Colonic mucosa (tissue), 4 donors: ENCODE measurements around the gene GPR139. TPM values are rescaled to one million over a fixed set of nuclear protein-coding genes. Genes with fewer than 3 reads are reported as not detected.

Source experiments
- DNase-seq: peaks from one replicate; pipeline ENCODE4 v3.0.0-alpha.2; 2020
- H3K27ac ChIP-seq: fragments of 200-600 bp; one replicate; pipeline ENCODE4 v1.8.0; 2021
- H3K27me3 ChIP-seq: fragments of 200-600 bp; one replicate; pipeline ENCODE4 v1.8.0; 2021
- H3K36me3 ChIP-seq: fragments of 200-600 bp; one replicate; pipeline ENCODE4 v1.8.0; 2021
- H3K4me1 ChIP-seq: fragments of 200-600 bp; one replicate; pipeline ENCODE4 v1.8.0; 2021; ENCODE audit warnings: mild to moderate bottlenecking
- H3K4me3 ChIP-seq: fragments of 200-600 bp; one replicate; pipeline ENCODE4 v1.8.0; 2021
- H3K9ac ChIP-seq, 2 donors: one replicate each; pipeline ENCODE4 v1.7.0; 2013; ENCODE audit warnings: control low read depth in 2 of 2, low read depth in 2 of 2, low read length in 2 of 2
- H3K9me3 ChIP-seq: fragments of 200-600 bp; one replicate; pipeline ENCODE4 v1.8.0; 2021
- intact Hi-C: fragments of 100-400 bp; cut with DNase I; formaldehyde crosslinking; loops from one replicate; pipeline ENCODE4 v1.14.1; 2022
- total RNA-seq, 2 donors: library from RNA; stranded (reverse); fragmentation: NEBNext Ultra II Directional in 1 of 2; extraction: Animal tissue kit (Norgen Biotek cat#: 25700) in 1 of 2; gene quantifications; one replicate each; pipeline ENCODE4 v1.2.1, GENCODE V29; 2021
- TF ChIP-seq, protein P1 (sequence below): fragments of 200-600 bp; IDR thresholded peaks from one replicate; pipeline ENCODE4 v1.8.0; 2022; ENCODE audit warnings: antibody characterized with exemption, mild to moderate bottlenecking
- donor health status: healthy.
- donor health status: DM: no; HTN: no; CAD: no.
- donor health status: DM: no; HTN: no; CAD: no.

The GPR139 gene
- total RNA-seq = not detected

- TF ChIP-seq, protein P1, sequence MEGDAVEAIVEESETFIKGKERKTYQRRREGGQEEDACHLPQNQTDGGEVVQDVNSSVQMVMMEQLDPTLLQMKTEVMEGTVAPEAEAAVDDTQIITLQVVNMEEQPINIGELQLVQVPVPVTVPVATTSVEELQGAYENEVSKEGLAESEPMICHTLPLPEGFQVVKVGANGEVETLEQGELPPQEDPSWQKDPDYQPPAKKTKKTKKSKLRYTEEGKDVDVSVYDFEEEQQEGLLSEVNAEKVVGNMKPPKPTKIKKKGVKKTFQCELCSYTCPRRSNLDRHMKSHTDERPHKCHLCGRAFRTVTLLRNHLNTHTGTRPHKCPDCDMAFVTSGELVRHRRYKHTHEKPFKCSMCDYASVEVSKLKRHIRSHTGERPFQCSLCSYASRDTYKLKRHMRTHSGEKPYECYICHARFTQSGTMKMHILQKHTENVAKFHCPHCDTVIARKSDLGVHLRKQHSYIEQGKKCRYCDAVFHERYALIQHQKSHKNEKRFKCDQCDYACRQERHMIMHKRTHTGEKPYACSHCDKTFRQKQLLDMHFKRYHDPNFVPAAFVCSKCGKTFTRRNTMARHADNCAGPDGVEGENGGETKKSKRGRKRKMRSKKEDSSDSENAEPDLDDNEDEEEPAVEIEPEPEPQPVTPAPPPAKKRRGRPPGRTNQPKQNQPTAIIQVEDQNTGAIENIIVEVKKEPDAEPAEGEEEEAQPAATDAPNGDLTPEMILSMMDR = no peak
- H3K4me3 ChIP-seq = no peak within 1 kb of the TSS
- H3K4me1 ChIP-seq = no peaks in the 10 kb centered on the region
- no peaks in the 10 kb centered on the region for H3K36me3 ChIP-seq
- H3K9ac ChIP-seq = no peak within 1 kb of the TSS
- intact Hi-C loops = no loop called here
- no peaks in the 10 kb centered on the region for H3K9me3 ChIP-seq
- H3K27ac ChIP-seq = no peak within 1 kb of the TSS
- DNase-seq = no peak
- peaks cover 9% of the 10 kb centered on the region for H3K27me3 ChIP-seq
Measured at GRCh38 chr16:20073203-20074098, at the start of gene GPR139. GPR139 (minus strand) TSS chr16:20073890; CDS start chr16:20073616, 274 bp downstream.

- TF ChIP-seq, protein P1 = no peak
- H3K36me3 ChIP-seq = no peaks in the 10 kb centered on the region
- DNase-seq = no peak
- no peaks in the 10 kb centered on the region for H3K9me3 ChIP-seq
- no peak overlapping the region for H3K9ac ChIP-seq
- no peaks in the 10 kb centered on the region for H3K4me1 ChIP-seq
- no peaks in the 10 kb centered on the region for H3K27me3 ChIP-seq
- intact Hi-C loops = no loop called here
- H3K27ac ChIP-seq = no peak overlapping the region
- H3K4me3 ChIP-seq = no peak overlapping the region
Measured at GRCh38 chr16:20122011-20122410, 48.3 kb upstream of the GPR139 start.

DNA sequence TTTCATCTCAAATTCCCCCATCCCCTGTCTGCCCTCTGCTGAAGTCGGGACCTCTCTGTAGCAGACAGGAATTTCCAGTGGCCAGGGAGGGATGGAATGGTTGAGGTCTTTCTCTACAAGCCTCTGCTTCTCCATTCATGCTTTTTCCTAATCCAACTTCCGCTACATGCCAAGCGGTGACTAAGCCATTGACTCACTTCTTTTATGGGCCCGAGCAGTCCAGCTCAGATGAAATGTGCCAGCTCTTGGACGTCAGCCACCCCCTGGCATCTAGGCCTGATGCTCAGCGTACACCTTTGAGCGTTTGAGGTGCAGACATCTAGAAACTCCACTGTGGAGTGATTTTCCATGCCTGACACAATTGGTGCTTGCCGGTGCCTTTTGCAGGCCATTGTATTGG, 40.7 kb upstream of the GPR139 start:
- intact Hi-C loops = no loop called here
- TF ChIP-seq, protein P1 = no peak
- Histone ChIP-seq H3K27me3 (no peaks in the 10 kb centered on the region), H3K27ac (no peak overlapping the region), H3K4me1 (no peaks in the 10 kb centered on the region), H3K9ac (no peak overlapping the region), H3K9me3 (no peaks in the 10 kb centered on the region), H3K36me3 (no peaks in the 10 kb centered on the region), H3K4me3 (no peak overlapping the region)
- DNase-seq = no peak

GRCh38 chr16:20111143-20111542, 37.5 kb upstream of the GPR139 start:
- Histone ChIP-seq H3K9me3 (no peaks in the 10 kb centered on the region), H3K36me3 (no peaks in the 10 kb centered on the region), H3K27me3 (no peaks in the 10 kb centered on the region), H3K4me1 (no peaks in the 10 kb centered on the region), H3K27ac (no peak overlapping the region), H3K4me3 (no peak overlapping the region), H3K9ac (no peak overlapping the region)
- intact Hi-C loops = no loop called here
- TF ChIP-seq, protein P1 = no peak
- no peak for DNase-seq

DNA sequence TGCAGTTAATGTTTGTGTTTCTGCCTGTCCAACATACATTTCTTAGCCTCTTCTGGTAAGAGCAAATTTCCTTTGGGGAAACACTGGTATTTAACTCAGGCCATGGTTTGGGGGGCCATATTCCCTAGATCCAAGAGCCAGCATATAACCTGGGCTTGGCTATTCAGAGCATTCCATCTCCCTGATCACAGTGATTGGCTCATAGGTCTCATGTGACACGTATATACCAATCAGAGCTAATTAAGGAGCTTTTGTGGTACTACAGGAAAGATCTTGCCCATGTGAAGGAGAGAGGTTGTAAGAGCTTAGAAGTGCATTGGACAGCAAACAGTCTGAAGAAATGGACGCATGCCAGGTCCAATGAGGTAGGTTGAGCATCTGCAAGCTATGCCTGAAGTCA, 33.4 kb upstream of the GPR139 start:
- no peaks in the 10 kb centered on the region for H3K36me3 ChIP-seq
- intact Hi-C loops = no loop called here
- TF ChIP-seq, protein P1 = no peak

More for the DNA sequence above, 33.4 kb upstream of the GPR139 start:
- Histone ChIP-seq H3K4me1 (no peaks in the 10 kb centered on the region), H3K9ac (no peak overlapping the region), H3K9me3 (no peaks in the 10 kb centered on the region), H3K27ac (no peak overlapping the region), H3K4me3 (no peak overlapping the region), H3K27me3 (no peaks in the 10 kb centered on the region)
- DNase-seq = no peak
